Keratinocyte (primary cell): ENCODE results near the gene CDCA3. TPM values are rescaled to one million over a fixed set of nuclear protein-coding genes. Genes with fewer than 3 reads are reported as not detected.

ENCODE experiments used
- DNase-seq: peaks from one replicate; pipeline ENCODE4 v3.0.0-alpha.2; 2011; ENCODE audit warnings: low read depth, missing footprints, low spot score
- FAIRE-seq: peaks from 2 replicates; lab custom pipeline; 2011; peaks lifted over from hg19 to GRCh38; lab: Jason Lieb, UNC
- H2AFZ ChIP-seq: 2 replicates; pipeline ENCODE4 v1.6.0; 2012; ENCODE audit warnings: low read length, control low read depth, inconsistent platforms; ENCODE audit not compliant: control insufficient read depth
- H3K27ac ChIP-seq: 2 replicates; pipeline ENCODE4 v1.5.1; 2011; ENCODE audit warnings: low read length; ENCODE audit not compliant: control insufficient read depth, insufficient read depth
- H3K27me3 ChIP-seq: 3 replicates; pipeline ENCODE4 v1.6.0; 2011; ENCODE audit warnings: low read length; ENCODE audit not compliant: control insufficient read depth, insufficient read depth; ENCODE audit errors: extremely low read depth
- H3K36me3 ChIP-seq, 2 experiments: 2 replicates in 1 of 2; 3 replicates in 1 of 2; pipeline ENCODE4 v1.5.1; 2011; ENCODE audit warnings: low read length in 2 of 2, mild to moderate bottlenecking in 1 of 2; ENCODE audit not compliant: control insufficient read depth in 2 of 2, insufficient read depth in 2 of 2; ENCODE audit errors: extremely low read depth in 1 of 2
- H3K4me1 ChIP-seq: 3 replicates; pipeline ENCODE4 v1.5.1; 2011; ENCODE audit warnings: low read length; ENCODE audit not compliant: control insufficient read depth, insufficient read depth; ENCODE audit errors: extremely low read depth
- H3K4me2 ChIP-seq: 3 replicates; pipeline ENCODE4 v1.6.0; 2011; ENCODE audit warnings: low read depth, low read length; ENCODE audit not compliant: control insufficient read depth, insufficient read depth; ENCODE audit errors: extremely low read depth
- H3K4me3 ChIP-seq, 3 experiments: fragments of 200-600 bp in 1 of 3; sonication (generic) in 1 of 3; 2 replicates in 2 of 3; 3 replicates in 1 of 3; pipeline ENCODE4 v1.5.1; 2011 to 2016; ENCODE audit warnings: low read length in 3 of 3, mild to moderate bottlenecking in 3 of 3, control low read depth in 2 of 3, inconsistent platforms in 1 of 3, low read depth in 1 of 3, mixed read lengths in 1 of 3, mixed run types in 1 of 3, moderate library complexity in 1 of 3; ENCODE audit not compliant: control insufficient read depth in 2 of 3, insufficient read depth in 2 of 3; ENCODE audit errors: extremely low read depth in 1 of 3
- H3K79me2 ChIP-seq: 2 replicates; pipeline ENCODE4 v1.6.0; 2012; ENCODE audit warnings: low read length; ENCODE audit not compliant: control insufficient read depth, insufficient read depth
- H3K9ac ChIP-seq: 3 replicates; pipeline ENCODE4 v1.6.0; 2011; ENCODE audit warnings: low read length; ENCODE audit not compliant: control insufficient read depth, insufficient read depth; ENCODE audit errors: extremely low read depth
- H3K9me1 ChIP-seq: 3 replicates; pipeline ENCODE4 v1.6.0; 2011; ENCODE audit warnings: low read length; ENCODE audit not compliant: control insufficient read depth, insufficient read depth; ENCODE audit errors: extremely low read depth
- H3K9me3 ChIP-seq: 2 replicates; pipeline ENCODE4 v1.5.1; 2012; ENCODE audit warnings: low read depth, low read length; ENCODE audit not compliant: control insufficient read depth
- H4K20me1 ChIP-seq: 3 replicates; pipeline ENCODE4 v1.6.0; 2011; ENCODE audit warnings: low read length; ENCODE audit not compliant: control insufficient read depth, insufficient read depth; ENCODE audit errors: extremely low read depth
- CTCF ChIP-seq, 3 experiments: IDR thresholded peaks in 1 of 3; conservative IDR thresholded peaks in 1 of 3; optimal IDR thresholded peaks in 1 of 3; 2 replicates in 2 of 3; 3 replicates in 1 of 3; pipeline versions ENCODE3 to v1.5.1; 2011; ENCODE audit warnings: low read length in 3 of 3, mild to moderate bottlenecking in 3 of 3, moderate library complexity in 2 of 3, control low read depth in 1 of 3, inconsistent platforms in 1 of 3; ENCODE audit not compliant: insufficient read depth in 2 of 3; ENCODE audit errors: extremely low read depth in 1 of 3
- EZH2 ChIP-seq: IDR thresholded peaks from one replicate; pipeline ENCODE4 v1.6.1; 2012; ENCODE audit warnings: inconsistent platforms, mild to moderate bottlenecking, low read length, moderate library complexity
- dilution Hi-C: fragments of 300-500 bp; cut with MboI; formaldehyde crosslinking; loops from one replicate; pipeline ENCODE4 v1.7.0; 2020; ENCODE audit warnings: low sequenced_read_pairs; ENCODE audit not compliant: extremely low pct_ligation_motif_present
- polyA plus RNA-seq, 5 experiments: library from polyadenylated mRNA; depleted of rRNA in 3 of 5; stranded (reverse) in 3 of 5; stranded (forward) in 1 of 5; unstranded in 1 of 5; fragments of >200 nt; gene quantifications; 1 replicate in 1 of 5; 2 replicates in 3 of 5; 3 replicates in 1 of 5; pipeline versions ENCODE4 v1.2.1 to v1.2.3, GENCODE V29; 2011 to 2012; ENCODE audit warnings: missing spikeins in 2 of 5, low read depth in 1 of 5, low replicate concordance in 1 of 5

Gene CDCA3
- polyA plus RNA-seq, 1 donor (not counting 4 experiments of a cell fraction or from before 2014, with no cell fraction given): 15.0 TPM

- no peak for FAIRE-seq
- Histone ChIP-seq H3K27me3 (no peaks in the 10 kb centered on the region), H3K36me3 (peaks cover 5 to 27% of the 10 kb centered on the region in 2 experiments), H3K9me1 (no peaks in the 10 kb centered on the region), H3K4me1 (peaks cover 5% of the 10 kb centered on the region), H3K9me3 (no peaks in the 10 kb centered on the region), H3K27ac (no peak overlapping the region), H3K9ac (no peak overlapping the region), H3K4me3 (no peak overlapping the region), H3K4me2 (no peak overlapping the region), H4K20me1 (no peaks in the 10 kb centered on the region), H3K79me2 (peaks cover 7% of the 10 kb centered on the region), H2AFZ (no peak overlapping the region)
- no peak for TF ChIP-seq CTCF (optimal IDR thresholded peaks at IDR 0.05 in 1 of 3, IDR thresholded peaks at IDR 0.05 in 1 of 3, conservative IDR thresholded peaks at IDR 0.05 in 1 of 3; ENCODE audit: extremely low read depth in 1 of 3, insufficient read depth in 2 of 3, low read length in 3 of 3)
- no peak for TF ChIP-seq EZH2
- dilution Hi-C loops: no loop called here
- no peak for DNase-seq
These were observed 5.7 kb downstream of the CDCA3 start for GRCh38 chr12:6845395-6845794.

GRCh38 chr12:6843118-6843902 lies 7.8 kb downstream of the CDCA3 start:
- no peaks in the 10 kb centered on the region for H3K9me3 ChIP-seq
- no peaks in the 10 kb centered on the region for H3K79me2 ChIP-seq
- FAIRE-seq: no peak
- no peak overlapping the region for H3K4me2 ChIP-seq
- H3K4me3 ChIP-seq: no peak overlapping the region
- H3K9ac ChIP-seq: no peak overlapping the region
- H3K36me3 ChIP-seq: peaks cover 7 to 15% of the 10 kb centered on the region in 2 experiments
- no peaks in the 10 kb centered on the region for H3K27me3 ChIP-seq
- DNase-seq: no peak
- dilution Hi-C loops: no loop called here
- TF ChIP-seq CTCF (optimal IDR thresholded peaks at IDR 0.05 in 1 of 3, IDR thresholded peaks at IDR 0.05 in 1 of 3, conservative IDR thresholded peaks at IDR 0.05 in 1 of 3; ENCODE audit: extremely low read depth in 1 of 3, insufficient read depth in 2 of 3, low read length in 3 of 3): no peak
- TF ChIP-seq EZH2: no peak
- H2AFZ ChIP-seq: no peak overlapping the region
- no peak overlapping the region for H3K27ac ChIP-seq
- no peaks in the 10 kb centered on the region for H3K4me1 ChIP-seq
- peaks cover 2% of the 10 kb centered on the region for H4K20me1 ChIP-seq
- no peaks in the 10 kb centered on the region for H3K9me1 ChIP-seq
